GM23338 (cell line): Measurements from ENCODE around the gene DIDO1. TPM values are rescaled to one million over a fixed set of nuclear protein-coding genes. Genes with fewer than 3 reads are reported as not detected.

Experiments used
- CREB1 ChIP-seq: fragments of 250-450 bp; sonication (Bioruptor Pico); IDR thresholded peaks from 2 replicates; pipeline ENCODE4 v1.5.0; 2020; ENCODE audit warnings: low read depth, mild to moderate bottlenecking, moderate library complexity
- EZH2phosphoT487 ChIP-seq: fragments of 200-600 bp; sonication (generic); IDR thresholded peaks from one replicate; pipeline ENCODE4 v1.8.1; 2018; ENCODE audit warnings: antibody characterized with exemption; ENCODE audit not compliant: unreplicated experiment
- JUNB ChIP-seq: IDR thresholded peaks from one replicate; pipeline ENCODE4 v1.6.1; 2016; ENCODE audit warnings: antibody characterized with exemption; ENCODE audit not compliant: unreplicated experiment
- NANOG ChIP-seq: IDR thresholded peaks from 2 replicates; pipeline ENCODE4 v1.6.1; 2016; ENCODE audit warnings: antibody characterized with exemption, borderline replicate concordance
- STAT1 ChIP-seq: IDR thresholded peaks from one replicate; pipeline ENCODE4 v1.6.1; 2016; ENCODE audit warnings: antibody characterized with exemption; ENCODE audit not compliant: unreplicated experiment
- polyA plus RNA-seq: library from polyadenylated mRNA; unstranded; fragments of >200 nt; fragmentation: Nextera tagmentation; extraction: Ambion mirVana; gene quantifications from 2 replicates; pipeline ENCODE4 v1.2.1, GENCODE V29; 2016
- small RNA-seq: library from RNA; depleted of rRNA; stranded (forward); fragments of <200 nt; gene quantifications from one replicate; pipeline ENCODE3, GENCODE V24; 2014; ENCODE audit warnings: low replicate concordance
- total RNA-seq: library from RNA; depleted of rRNA; stranded (reverse); fragments of >200 nt; shearing (Covaris generic); gene quantifications from 2 replicates; pipeline ENCODE4 v1.2.3, GENCODE V29; 2014; rRNA removed
- TF ChIP-seq, protein P1 (sequence below): IDR thresholded peaks from 2 replicates; pipeline ENCODE4 v1.6.1; 2016; ENCODE audit warnings: antibody characterized with exemption
- TF ChIP-seq, protein P2 (sequence below), 2 experiments: fragments of 200-600 bp in 1 of 2; sonication (generic) in 1 of 2; conservative IDR thresholded peaks; 2 replicates each; pipeline versions ENCODE4 v1.5.1 to v1.6.1; 2016 to 2017; ENCODE audit warnings: antibody characterized with exemption in 2 of 2, low read depth in 2 of 2, mild to moderate bottlenecking in 2 of 2, moderate library complexity in 1 of 2

Gene DIDO1
- total and polyA plus RNA-seq, 2 experiments from 2014 or later, result 72.4 to 162 TPM

DNA sequence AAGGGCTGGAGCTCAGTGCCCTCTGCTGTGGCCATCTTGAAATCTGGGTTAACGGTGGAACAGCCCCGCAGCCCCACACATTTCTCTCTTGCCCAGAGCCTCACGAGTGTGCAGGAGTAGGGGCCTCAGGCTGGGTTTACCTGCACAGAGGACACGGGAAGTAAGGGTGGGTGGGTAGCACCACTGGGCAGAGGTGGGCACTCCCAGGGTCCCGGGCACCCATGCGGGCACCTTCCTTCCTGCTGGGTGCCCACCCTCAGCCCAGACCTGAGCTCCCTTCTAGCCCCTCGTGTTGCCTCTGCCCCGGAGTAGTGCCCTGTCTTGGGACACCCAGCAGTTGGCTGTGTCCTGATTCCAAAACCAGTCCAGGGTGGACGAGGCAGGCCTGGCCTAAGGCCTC is 98.3 kb downstream of the DIDO1 start (continued):
- no peak for TF ChIP-seq EZH2phosphoT487
- TF ChIP-seq, protein P1, sequence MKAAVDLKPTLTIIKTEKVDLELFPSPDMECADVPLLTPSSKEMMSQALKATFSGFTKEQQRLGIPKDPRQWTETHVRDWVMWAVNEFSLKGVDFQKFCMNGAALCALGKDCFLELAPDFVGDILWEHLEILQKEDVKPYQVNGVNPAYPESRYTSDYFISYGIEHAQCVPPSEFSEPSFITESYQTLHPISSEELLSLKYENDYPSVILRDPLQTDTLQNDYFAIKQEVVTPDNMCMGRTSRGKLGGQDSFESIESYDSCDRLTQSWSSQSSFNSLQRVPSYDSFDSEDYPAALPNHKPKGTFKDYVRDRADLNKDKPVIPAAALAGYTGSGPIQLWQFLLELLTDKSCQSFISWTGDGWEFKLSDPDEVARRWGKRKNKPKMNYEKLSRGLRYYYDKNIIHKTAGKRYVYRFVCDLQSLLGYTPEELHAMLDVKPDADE, result no peak
- TF ChIP-seq, protein P2, sequence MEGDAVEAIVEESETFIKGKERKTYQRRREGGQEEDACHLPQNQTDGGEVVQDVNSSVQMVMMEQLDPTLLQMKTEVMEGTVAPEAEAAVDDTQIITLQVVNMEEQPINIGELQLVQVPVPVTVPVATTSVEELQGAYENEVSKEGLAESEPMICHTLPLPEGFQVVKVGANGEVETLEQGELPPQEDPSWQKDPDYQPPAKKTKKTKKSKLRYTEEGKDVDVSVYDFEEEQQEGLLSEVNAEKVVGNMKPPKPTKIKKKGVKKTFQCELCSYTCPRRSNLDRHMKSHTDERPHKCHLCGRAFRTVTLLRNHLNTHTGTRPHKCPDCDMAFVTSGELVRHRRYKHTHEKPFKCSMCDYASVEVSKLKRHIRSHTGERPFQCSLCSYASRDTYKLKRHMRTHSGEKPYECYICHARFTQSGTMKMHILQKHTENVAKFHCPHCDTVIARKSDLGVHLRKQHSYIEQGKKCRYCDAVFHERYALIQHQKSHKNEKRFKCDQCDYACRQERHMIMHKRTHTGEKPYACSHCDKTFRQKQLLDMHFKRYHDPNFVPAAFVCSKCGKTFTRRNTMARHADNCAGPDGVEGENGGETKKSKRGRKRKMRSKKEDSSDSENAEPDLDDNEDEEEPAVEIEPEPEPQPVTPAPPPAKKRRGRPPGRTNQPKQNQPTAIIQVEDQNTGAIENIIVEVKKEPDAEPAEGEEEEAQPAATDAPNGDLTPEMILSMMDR (conservative IDR thresholded peaks at IDR 0.05; ENCODE audit: low read depth in 2 of 2), result no peak
- no peak for TF ChIP-seq NANOG
- no peak for TF ChIP-seq CREB1
- TF ChIP-seq JUNB, result no peak
- TF ChIP-seq STAT1, result no peak

Small RNAs within 50 kb of the gene (small RNA-seq; reads per million reads assigned to genes)
- gene DPH3P1, result not detected

Other genes starting within 250 kb of the DIDO1 start
- 1.4 and 1.7 TPM in 2 replicates for gene NTSR1, start 217.7 kb downstream of the DIDO1 start, total RNA-seq
- 0.15 and 0.52 TPM in 2 replicates for gene NTSR1, start 217.7 kb downstream of the DIDO1 start, polyA plus RNA-seq
- 24.3 and 26.0 TPM in 2 replicates for gene MRGBP, start 130.0 kb downstream of the DIDO1 start, total RNA-seq
- gene MRGBP, start 130.0 kb downstream of the DIDO1 start, polyA plus RNA-seq, result 19.7 and 20.9 TPM in 2 replicates
- 48.8 and 50.6 TPM in 2 replicates for gene OGFR, start 121.7 kb downstream of the DIDO1 start, total RNA-seq
- 9.6 and 12.3 TPM in 2 replicates for gene OGFR, start 121.7 kb downstream of the DIDO1 start, polyA plus RNA-seq
- 110 and 113 TPM in 2 replicates for gene COL9A3, start 109.5 kb downstream of the DIDO1 start, total RNA-seq
- gene COL9A3, start 109.5 kb downstream of the DIDO1 start, polyA plus RNA-seq, result 74.9 and 79.4 TPM in 2 replicates
- gene TCFL5, start 64.7 kb downstream of the DIDO1 start, total RNA-seq, result 18.8 and 19.3 TPM in 2 replicates
- gene TCFL5, start 64.7 kb downstream of the DIDO1 start, polyA plus RNA-seq, result 5.4 and 5.8 TPM in 2 replicates
- gene GID8, start 11.6 kb upstream of the DIDO1 start, total RNA-seq, result 102 and 106 TPM in 2 replicates
- gene GID8, start 11.6 kb upstream of the DIDO1 start, polyA plus RNA-seq, result 41.7 and 41.8 TPM in 2 replicates
- gene SLC17A9, start 26.2 kb upstream of the DIDO1 start, total RNA-seq, result 24.2 and 32.0 TPM in 2 replicates
- gene SLC17A9, start 26.2 kb upstream of the DIDO1 start, polyA plus RNA-seq, result 36.1 and 39.3 TPM in 2 replicates
- gene BHLHE23, start 80.5 kb upstream of the DIDO1 start, total RNA-seq, result 5.0 and 6.6 TPM in 2 replicates
- 0.52 TPM in 2 replicates for gene BHLHE23, start 80.5 kb upstream of the DIDO1 start, polyA plus RNA-seq